A673 (cell line): ENCODE data around the gene SMAD6.

ENCODE experiments used
- CTCF ChIP-seq: fragments of 300-800, 200-600 bp; sonication (generic); conservative IDR thresholded peaks from 2 replicates; pipeline ENCODE4 v1.5.1; 2017; ENCODE audit warnings: low read depth, mild to moderate bottlenecking, antibody characterized with exemption, low read length, moderate library complexity, mixed read lengths
- EZH2 ChIP-seq: fragments of 200-600 bp; sonication (generic); IDR thresholded peaks from 2 replicates; pipeline ENCODE4 v1.6.1; 2017; ENCODE audit warnings: borderline replicate concordance, low read depth, mild to moderate bottlenecking, mixed read lengths, antibody characterized with exemption, low read length; ENCODE audit not compliant: poor library complexity, severe bottlenecking

- TF ChIP-seq EZH2, result no peak
- TF ChIP-seq CTCF, result no peak
Observed at GRCh38 chr15:66653852-66654251, 48.2 kb upstream of the SMAD6 start.
